GM18951 (cell line): Measurements from ENCODE around the gene ZDHHC14.

ENCODE experiments used
- POLR2A ChIP-seq: IDR thresholded peaks from 4 replicates; pipeline ENCODE4 v1.6.1; 2011; ENCODE audit warnings: mild to moderate bottlenecking; ENCODE audit not compliant: insufficient read length, insufficient read depth; ENCODE audit errors: extremely low read depth
- in situ Hi-C: fragments of 300-500 bp; cut with MboI; formaldehyde crosslinking; loops from one replicate; pipeline ENCODE4 v1.12.0; 2022; ENCODE audit warnings: low sequenced_read_pairs, mixed read lengths, inconsistent platforms; ENCODE audit not compliant: unreplicated experiment

Gene ZDHHC14

DNA sequence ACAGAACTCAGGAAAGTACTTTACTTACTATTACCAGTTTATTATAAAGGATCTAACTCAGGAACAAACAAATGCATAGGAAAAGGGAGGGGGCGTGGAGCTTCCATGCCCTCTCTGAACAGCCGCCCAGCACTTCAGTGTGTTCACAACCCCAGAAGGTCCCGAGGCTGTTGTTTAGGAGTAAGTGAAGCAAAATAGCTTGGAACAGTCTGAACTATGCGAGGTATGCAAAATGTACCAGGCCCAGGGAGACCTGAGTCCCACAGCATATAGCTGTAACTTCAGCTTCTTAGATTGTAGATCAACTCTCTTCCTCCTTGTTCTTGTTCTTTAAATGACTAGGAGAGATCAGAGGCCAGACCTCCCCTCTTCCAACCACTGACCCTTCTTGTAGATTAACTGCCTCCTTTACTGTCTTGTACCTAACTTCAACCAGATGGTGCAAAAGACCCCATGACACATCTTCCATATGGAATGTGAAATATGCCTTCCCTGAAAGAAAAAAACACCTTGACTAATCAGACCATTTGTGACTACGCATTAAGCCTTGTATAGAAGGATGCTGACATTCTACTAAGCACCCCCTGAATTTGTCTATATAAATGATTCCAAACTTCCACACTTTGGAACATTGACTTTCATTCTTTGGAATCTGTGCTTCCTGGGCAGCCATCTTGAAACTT, 343.3 kb downstream of the ZDHHC14 start:
- in situ Hi-C loops = no loop called here
- no peak for TF ChIP-seq POLR2A

- TF ChIP-seq POLR2A = no peak
- in situ Hi-C loops = no loop called here
Observed at GRCh38 chr6:157724960-157725741, 344.2 kb downstream of the ZDHHC14 start.

DNA sequence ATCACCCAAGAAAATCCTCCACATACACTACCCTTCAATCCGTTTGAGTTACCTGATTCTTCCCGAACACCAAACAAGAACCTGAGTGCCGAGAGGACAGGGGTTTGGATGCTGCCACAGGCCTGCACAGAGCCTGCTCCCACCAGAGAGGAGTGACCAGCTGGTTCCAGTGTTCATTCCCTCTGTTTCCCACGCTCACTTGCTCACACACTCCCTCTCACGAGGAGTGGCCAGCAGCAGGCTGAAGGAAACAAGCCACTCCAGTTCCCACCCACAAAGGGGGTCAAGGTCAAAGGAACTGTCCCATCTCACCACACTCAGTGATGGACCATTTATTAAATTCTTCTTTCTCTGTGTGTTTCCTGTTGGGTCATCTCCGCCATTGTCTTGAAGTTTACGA, 344.8 kb downstream of the ZDHHC14 start:
- in situ Hi-C loops = no loop called here
- TF ChIP-seq POLR2A = no peak

DNA sequence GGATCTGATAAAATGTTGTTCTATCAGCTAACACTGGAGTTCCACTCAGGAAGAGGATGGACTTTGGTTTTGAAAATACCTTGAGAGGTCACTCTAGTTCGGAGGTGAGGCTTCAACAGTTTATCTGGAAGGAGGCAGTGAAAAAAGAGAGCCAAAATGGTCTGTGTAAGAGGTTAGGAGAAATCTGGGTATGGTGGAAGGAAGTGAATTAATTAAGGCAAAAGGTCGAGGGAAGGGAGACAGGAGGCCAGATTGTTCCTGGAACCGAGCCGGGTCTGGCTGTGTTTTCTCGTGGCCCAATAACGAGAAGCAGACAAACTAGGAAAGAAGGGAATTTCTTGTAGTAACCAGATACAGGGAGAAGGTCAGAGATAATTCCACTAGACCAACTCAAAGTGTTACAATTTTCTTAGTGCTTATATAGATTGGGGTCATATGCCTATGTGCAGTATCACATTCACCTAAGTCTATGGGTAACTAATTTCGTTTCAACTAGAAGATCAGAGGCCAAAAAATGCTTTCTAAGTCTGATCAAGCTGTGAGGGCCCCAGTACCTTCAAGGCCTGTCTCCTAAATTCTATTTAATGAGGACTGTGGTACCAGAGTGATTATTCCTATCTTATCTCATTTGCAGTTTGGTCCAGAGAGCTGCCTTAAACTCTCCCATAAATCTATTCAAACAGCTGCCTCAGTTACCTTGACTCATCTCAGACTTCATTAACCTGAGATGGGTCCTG, 346.1 kb downstream of the ZDHHC14 start:
- in situ Hi-C loops = no loop called here
- no peak for TF ChIP-seq POLR2A
